GM12878 (cell line): Measurements from ENCODE around the gene LRP2BP. TPM values are rescaled to one million over a fixed set of nuclear protein-coding genes. Genes with fewer than 3 reads are reported as not detected.
A peak's percentile ranks its signal among the peaks of the same experiment; 100 is the strongest.

ENCODE experiments used
- ATAC-seq: fragments of 200-7000 bp; cut with Tn5 transposase; 3 replicates; pipeline ENCODE4 v1.9.1; 2020; ENCODE audit warnings: mild to moderate bottlenecking, moderate library complexity
- BruUV-seq: library from RNA; stranded (reverse); fragments of 400-500 nt; replicated peaks from 2 replicates; lab custom pipeline; 2021; lab: Mats Ljungman, UMichigan
- CTCF ChIA-PET: fragments of 300-600 bp; sonication (Branson Sonifier 250); formaldehyde crosslinking; extraction: SDS; loops from one replicate; lab custom pipeline; 2021; ENCODE audit warnings: inconsistent platforms; lab: Yijun Ruan, JAX
- POLR2A ChIA-PET: fragments of 350-600 bp; formaldehyde crosslinking; extraction: SDS; loops from one replicate; lab custom pipeline; 2021; ENCODE audit warnings: inconsistent platforms; lab: Charles Lee
- RAD21 ChIA-PET: fragments of 300-600 bp; sonication (Branson Sonifier 250); formaldehyde crosslinking; loops from one replicate; lab custom pipeline; 2023; ENCODE audit warnings: antibody characterized with exemption; ENCODE audit not compliant: unreplicated experiment; lab: Charles Lee
- SMC1A ChIA-PET: fragments of 300-600 bp; sonication (Branson Sonifier 250); formaldehyde crosslinking; loops from one replicate; lab custom pipeline; 2023; ENCODE audit not compliant: unreplicated experiment, uncharacterized antibody; lab: Charles Lee
- DNase-seq: peaks from one replicate; pipeline ENCODE4 v3.0.0-alpha.2; 2011; ENCODE audit warnings: low read depth, low spot score
- FAIRE-seq: peaks from 3 replicates; lab custom pipeline; 2011; peaks lifted over from hg19 to GRCh38; lab: Jason Lieb, UNC
- H2AFZ ChIP-seq: 2 replicates; pipeline ENCODE4 v1.6.0; 2011; ENCODE audit warnings: low read depth, low read length, control low read depth; ENCODE audit not compliant: control insufficient read depth
- H3K27ac ChIP-seq: 2 replicates; pipeline ENCODE4 v1.5.1; 2011; ENCODE audit warnings: control low read depth; ENCODE audit not compliant: control insufficient read depth, insufficient read depth
- H3K27me3 ChIP-seq, 2 experiments: replicated peaks in 1 of 2; 2 replicates each; pipeline versions ENCODE4 v1.6.0 to v1.6.1; 2011; ENCODE audit warnings: low read length in 1 of 2; ENCODE audit not compliant: control insufficient read depth in 2 of 2, insufficient read depth in 2 of 2
- H3K36me3 ChIP-seq, 2 experiments: 2 replicates each; pipeline ENCODE4 v1.5.1; 2011; ENCODE audit warnings: low read length in 1 of 2; ENCODE audit not compliant: control insufficient read depth in 2 of 2, insufficient read depth in 2 of 2
- H3K4me1 ChIP-seq: 2 replicates; pipeline ENCODE4 v1.6.1; 2011; ENCODE audit warnings: mild to moderate bottlenecking, low read length, moderate library complexity, mixed read lengths; ENCODE audit not compliant: control insufficient read depth, insufficient read depth
- H3K4me2 ChIP-seq: 2 replicates; pipeline ENCODE4 v1.6.0; 2011; ENCODE audit warnings: control low read depth; ENCODE audit not compliant: control insufficient read depth, insufficient read depth
- H3K4me3 ChIP-seq: fragments of 200-600 bp; sonication (generic); 2 replicates; pipeline ENCODE4 v1.5.1; 2016
- H3K79me2 ChIP-seq: 2 replicates; pipeline ENCODE4 v1.6.0; 2011; ENCODE audit warnings: low read length; ENCODE audit not compliant: control insufficient read depth, insufficient read depth
- H3K9ac ChIP-seq: 2 replicates; pipeline ENCODE4 v1.8.0; 2011; ENCODE audit warnings: low read length, control low read depth, mixed read lengths; ENCODE audit not compliant: control insufficient read depth, insufficient read depth
- H3K9me3 ChIP-seq: replicated peaks from 3 replicates; pipeline ENCODE4 v1.5.1; 2011; ENCODE audit warnings: mild to moderate bottlenecking, low read length; ENCODE audit not compliant: control insufficient read depth, insufficient read depth
- H4K20me1 ChIP-seq: 2 replicates; pipeline ENCODE4 v1.6.0; 2011; ENCODE audit not compliant: control insufficient read depth, insufficient read depth
- CEBPB ChIP-seq, 2 experiments: fragments of 150-350 bp in 1 of 2; IDR thresholded peaks; 2 replicates each; pipeline ENCODE4 v1.6.1; 2012 to 2014; ENCODE audit warnings: low read depth in 2 of 2, low read length in 2 of 2, borderline replicate concordance in 1 of 2, inconsistent platforms in 1 of 2
- YBX1 ChIP-seq: fragments of 450-650 bp; IDR thresholded peaks from 2 replicates; pipeline ENCODE4 v1.6.1; 2016; ENCODE audit warnings: antibody characterized with exemption
- WGBS: methylation state at CpG from one replicate; pipeline ENCODE4 v1.1.6; 2016; ENCODE audit warnings: low lambda C conversion rate; ENCODE audit not compliant: insufficient replicate concordance, insufficient coverage; ENCODE audit errors: missing lambda C conversion rate; 5-methylcytosine and 5-hydroxymethylcytosine counted together
- in situ Hi-C: fragments of 300-500 bp; cut with MboI; formaldehyde crosslinking; loops from 9 replicates; pipeline ENCODE4 v1.14.3; 2018; ENCODE audit warnings: mixed read lengths
- intact Hi-C: fragments of 100-400 bp; cut with micrococcal nuclease; formaldehyde crosslinking; loops from one replicate; pipeline ENCODE4 v1.14.2; 2022; ENCODE audit not compliant: unreplicated experiment
- polyA plus RNA-seq, 11 experiments: library from polyadenylated mRNA; depleted of rRNA in 4 of 11; unstranded in 6 of 11; stranded (reverse) in 5 of 11; fragments of >200 nt; fragmentation: Nextera tagmentation in 4 of 11; fragmentation: Illumina TruSeq in 1 of 11; extraction: Ambion mirVana in 4 of 11; extraction: Trizol in 1 of 11; gene quantifications; 1 replicate in 1 of 11; 2 replicates in 10 of 11; pipeline versions ENCODE4 v1.2.1 to v1.2.3, GENCODE V29; 2011 to 2016; ENCODE audit warnings: inconsistent platforms in 2 of 11, missing spikeins in 2 of 11, low read depth in 1 of 11
- total RNA-seq, 4 experiments: library from RNA; depleted of rRNA in 3 of 4; stranded (reverse); fragments of >200 nt in 3 of 4; fragmentation: Illumina TruSeq in 1 of 4; extraction: Trizol in 1 of 4; gene quantifications; 2 replicates each; pipeline versions ENCODE4 v1.2.1 to v1.2.3, GENCODE V29; 2013 to 2021
- TF ChIP-seq, protein P1 (sequence below): fragments of 450-650 bp; IDR thresholded peaks from 2 replicates; pipeline ENCODE4 v1.6.1; 2016; ENCODE audit warnings: mild to moderate bottlenecking

Gene LRP2BP
- total and polyA plus RNA-seq, 10 of the 15 experiments (the other 5 are each of a cell fraction or from before 2014, with no cell fraction given): 0.27 to 5.2 (median 1.0) TPM

DNA sequence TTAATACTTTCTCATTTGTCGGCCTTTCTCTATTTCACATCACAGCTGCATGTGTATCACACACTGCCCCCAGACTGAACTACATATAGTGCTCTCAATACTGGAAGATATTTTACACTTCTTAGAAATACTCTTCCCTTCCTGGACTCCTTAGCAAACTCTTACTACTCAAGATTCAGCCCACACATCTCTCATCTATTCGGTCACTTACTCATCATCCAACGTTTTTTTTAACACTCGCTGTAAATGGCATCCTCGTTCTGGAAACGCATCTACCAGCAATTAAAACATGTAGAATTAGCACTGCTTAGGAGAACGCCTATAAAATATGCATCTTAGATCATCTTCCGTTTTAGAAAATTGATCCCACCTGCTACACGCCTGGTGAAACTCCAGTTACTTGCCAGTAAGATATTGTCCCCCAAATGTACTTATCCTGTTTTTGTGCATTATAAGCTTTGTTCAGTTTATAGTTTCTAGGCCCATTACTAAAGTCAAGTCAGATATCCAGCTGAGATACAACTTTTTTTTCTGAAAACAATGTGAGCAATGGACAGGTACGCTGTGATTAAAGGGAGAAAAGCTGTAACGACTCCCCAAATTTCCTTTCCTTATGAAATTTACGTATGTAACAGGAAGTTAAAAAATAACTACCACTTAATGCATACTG is 1.0 kb downstream of the LRP2BP start:
- Histone ChIP-seq H3K9ac (peak overlapping the region; percentile 87), H3K27ac (peak overlapping the region; percentile 97), H3K4me1 (peaks cover 19% of the 10 kb centered on the region), H4K20me1 (no peaks in the 10 kb centered on the region), H2AFZ (peak overlapping the region; percentile 30), H3K36me3 (peaks cover 0 to 10% of the 10 kb centered on the region in 2 experiments; a peak in 2 of 4 replicates), H3K9me3 (no peaks in the 10 kb centered on the region), H3K4me3 (peak overlapping the region; percentile 79), H3K4me2 (peak overlapping the region; percentile 79), H3K79me2 (peaks cover 54% of the 10 kb centered on the region), H3K27me3 (no peaks in the 10 kb centered on the region)
- intact Hi-C loops: loop anchor here (2.0 to 5.0 kb wide), 3 partner anchors 76 to 203 kb away; partner anchors contain the start of gene CCDC110
- SMC1A ChIA-PET: interaction anchor here (1.0 to 6.2 kb wide), 12 partner anchors 9 to 186 kb away, joined by 3 to 72 read pairs (median 8); partner anchors contain the start of genes SNX25 and UFSP2
- no peak for FAIRE-seq
- CTCF ChIA-PET: interaction anchor here (1.0 to 2.0 kb wide), 7 partner anchors 9 to 204 kb away, joined by 3 to 7 read pairs (median 4); no protein-coding TSS in a partner anchor
- TF ChIP-seq YBX1 (no peak), CEBPB (IDR thresholded peaks at IDR 0.05; ENCODE audit: borderline replicate concordance in 1 of 2, low read depth in 2 of 2, low read length in 2 of 2) (peak in 1 of 2 experiments; percentile 25; a peak in 1 of 4 replicates)
- TF ChIP-seq, protein P1, sequence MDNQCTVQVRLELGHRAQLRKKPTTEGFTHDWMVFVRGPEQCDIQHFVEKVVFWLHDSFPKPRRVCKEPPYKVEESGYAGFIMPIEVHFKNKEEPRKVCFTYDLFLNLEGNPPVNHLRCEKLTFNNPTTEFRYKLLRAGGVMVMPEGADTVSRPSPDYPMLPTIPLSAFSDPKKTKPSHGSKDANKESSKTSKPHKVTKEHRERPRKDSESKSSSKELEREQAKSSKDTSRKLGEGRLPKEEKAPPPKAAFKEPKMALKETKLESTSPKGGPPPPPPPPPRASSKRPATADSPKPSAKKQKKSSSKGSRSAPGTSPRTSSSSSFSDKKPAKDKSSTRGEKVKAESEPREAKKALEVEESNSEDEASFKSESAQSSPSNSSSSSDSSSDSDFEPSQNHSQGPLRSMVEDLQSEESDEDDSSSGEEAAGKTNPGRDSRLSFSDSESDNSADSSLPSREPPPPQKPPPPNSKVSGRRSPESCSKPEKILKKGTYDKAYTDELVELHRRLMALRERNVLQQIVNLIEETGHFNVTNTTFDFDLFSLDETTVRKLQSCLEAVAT: peak; percentile 98
- no peak for DNase-seq
- WGBS: 64% methylated on average over 12 of the region's 12 CpGs
- POLR2A ChIA-PET: interaction anchor here (0.7 to 7.9 kb wide), 8 partner anchors 17 to 190 kb away, joined by 3 to 60 read pairs (median 7); partner anchors contain the start of gene UFSP2
- ATAC-seq: no peak
- no TSS peak for BruUV-seq
- RAD21 ChIA-PET: interaction anchor here (1.0 to 2.8 kb wide), 6 partner anchors 30 to 186 kb away, joined by 3 to 26 read pairs (median 7); partner anchors contain the start of gene UFSP2
- in situ Hi-C loops: no loop called here
